SK-N-SH (cell line): Measurements from ENCODE around the gene SBF2. TPM values are rescaled to one million over a fixed set of nuclear protein-coding genes. Genes with fewer than 3 reads are reported as not detected.

Experiments
- CTCF ChIA-PET: fragments of 300-600, 350-600 bp; formaldehyde crosslinking; extraction: SDS; loops from one replicate; lab custom pipeline; 2021; lab: Yijun Ruan, JAX
- POLR2A ChIA-PET: fragments of 350-600 bp; sonication (Branson Sonifier 250); formaldehyde crosslinking; extraction: SDS; loops from one replicate; lab custom pipeline; 2020; ENCODE audit warnings: antibody characterized with exemption, inconsistent platforms; lab: Yijun Ruan, JAX
- DNase-seq: peaks from one replicate; pipeline ENCODE4 v3.0.0; 2012
- H2AFZ ChIP-seq: fragments of 200-600 bp; sonication (generic); 2 replicates; pipeline ENCODE4 v1.8.1; 2016; ENCODE audit warnings: antibody characterized with exemption, mild to moderate bottlenecking, low read depth
- H3F3A ChIP-seq: fragments of 200-600 bp; sonication (generic); replicated peaks from 2 replicates; pipeline ENCODE3; 2016; ENCODE audit warnings: antibody characterized with exemption, mild to moderate bottlenecking; ENCODE audit not compliant: insufficient read depth
- H3K27ac ChIP-seq, 2 experiments: fragments of 200-500 bp in 1 of 2; fragments of 200-600 bp in 1 of 2; sonication (Bioruptor generic) in 1 of 2; sonication (generic), shearing (Covaris generic) in 1 of 2; 2 replicates each; pipeline versions ENCODE4 v1.5.1 to v1.6.1; 2014 to 2016; ENCODE audit warnings: low read depth in 2 of 2, inconsistent platforms in 1 of 2, low read length in 1 of 2, mild to moderate bottlenecking in 1 of 2, mixed read lengths in 1 of 2
- H3K27me3 ChIP-seq: fragments of 200-600 bp; sonication (generic), shearing (Covaris generic); 2 replicates; pipeline ENCODE4 v1.6.1; 2016; ENCODE audit warnings: mixed run types; ENCODE audit not compliant: insufficient read depth
- H3K36me3 ChIP-seq, 2 experiments: fragments of 200-500 bp in 1 of 2; fragments of 200-600 bp in 1 of 2; sonication (Bioruptor generic) in 1 of 2; sonication (generic) in 1 of 2; replicated peaks in 1 of 2; 2 replicates each; pipeline versions ENCODE3 to v1.5.1; 2014 to 2016; ENCODE audit warnings: low read length in 1 of 2, mild to moderate bottlenecking in 1 of 2; ENCODE audit not compliant: insufficient read depth in 2 of 2, control insufficient read depth in 1 of 2
- H3K4me1 ChIP-seq, 2 experiments: fragments of 200-500 bp in 1 of 2; fragments of 200-600 bp in 1 of 2; sonication (Bioruptor generic) in 1 of 2; sonication (generic), shearing (Covaris generic) in 1 of 2; 2 replicates each; pipeline versions ENCODE4 v1.5.1 to v1.6.1; 2014 to 2016; ENCODE audit warnings: low read depth in 1 of 2, low read length in 1 of 2, mixed run types in 1 of 2; ENCODE audit not compliant: insufficient read depth in 2 of 2, control insufficient read depth in 1 of 2
- H3K4me2 ChIP-seq: fragments of 200-600 bp; sonication (generic), shearing (Covaris generic); 2 replicates; pipeline ENCODE4 v1.6.1; 2017; ENCODE audit warnings: mixed run types
- H3K4me3 ChIP-seq, 2 experiments: fragments of 200-500 bp in 1 of 2; fragments of 200-600 bp in 1 of 2; sonication (Bioruptor generic) in 1 of 2; sonication (generic), shearing (Covaris generic) in 1 of 2; 2 replicates each; pipeline versions ENCODE4 v1.5.1 to v1.8.1; 2014 to 2016; ENCODE audit warnings: low read depth in 2 of 2, inconsistent platforms in 1 of 2, low read length in 1 of 2, mild to moderate bottlenecking in 1 of 2, mixed read lengths in 1 of 2, moderate library complexity in 1 of 2
- H3K79me2 ChIP-seq: fragments of 200-600 bp; sonication (generic); 2 replicates; pipeline ENCODE4 v1.8.1; 2017; ENCODE audit warnings: mild to moderate bottlenecking; ENCODE audit not compliant: insufficient read depth
- H3K9ac ChIP-seq: fragments of 200-600 bp; sonication (generic); 2 replicates; pipeline ENCODE4 v1.6.1; 2017; ENCODE audit warnings: mixed run types
- H3K9me2 ChIP-seq: fragments of 200-600 bp; sonication (generic); 2 replicates; pipeline ENCODE4 v1.6.1; 2017; ENCODE audit warnings: mixed run types
- H3K9me3 ChIP-seq: fragments of 200-600 bp; sonication (generic); 2 replicates; pipeline ENCODE4 v1.6.1; 2017; ENCODE audit warnings: mixed run types, mild to moderate bottlenecking, moderate library complexity
- H4K20me1 ChIP-seq: fragments of 200-600 bp; sonication (generic); 2 replicates; pipeline ENCODE4 v1.6.1; 2017; ENCODE audit warnings: mild to moderate bottlenecking, mixed run types; ENCODE audit not compliant: insufficient read depth
- CHD2 ChIP-seq: fragments of 150-350 bp; IDR thresholded peaks from 2 replicates; pipeline ENCODE4 v1.6.1; 2018; ENCODE audit warnings: low read length; ENCODE audit not compliant: partially characterized antibody
- ELF1 ChIP-seq: IDR thresholded peaks from 2 replicates; pipeline ENCODE4 v1.4.0; 2012
- EP300 ChIP-seq, 2 experiments: IDR thresholded peaks; 2 replicates each; pipeline versions ENCODE4 v1.4.0 to v1.6.1; 2012; ENCODE audit warnings: borderline replicate concordance in 1 of 2, low read depth in 1 of 2, low read length in 1 of 2
- EZH2phosphoT487 ChIP-seq: fragments of 200-600 bp; sonication (generic); IDR thresholded peaks from 2 replicates; pipeline ENCODE4 v1.6.1; 2017; ENCODE audit warnings: low read depth, mixed run types, mild to moderate bottlenecking, antibody characterized with exemption, moderate library complexity, borderline replicate concordance
- FOSL2 ChIP-seq: IDR thresholded peaks from 2 replicates; pipeline ENCODE4 v1.4.0; 2012; ENCODE audit warnings: low read depth, mild to moderate bottlenecking, moderate library complexity, borderline replicate concordance
- FOXJ3 ChIP-seq: sonication (generic); formaldehyde crosslinking; IDR thresholded peaks from 2 replicates; pipeline ENCODE4 v1.5.1; 2020; ENCODE audit warnings: mild to moderate bottlenecking, missing genetic modification reagents
- FOXM1 ChIP-seq: IDR thresholded peaks from 2 replicates; pipeline ENCODE4 v1.4.0; 2012; ENCODE audit warnings: low read depth, mild to moderate bottlenecking
- JUND ChIP-seq: IDR thresholded peaks from 2 replicates; pipeline ENCODE4 v1.4.0; 2012
- MEF2A ChIP-seq: IDR thresholded peaks from 2 replicates; pipeline ENCODE4 v1.4.0; 2012; ENCODE audit warnings: low read depth, borderline replicate concordance
- NFIC ChIP-seq: IDR thresholded peaks from 2 replicates; pipeline ENCODE4 v1.4.0; 2012; ENCODE audit warnings: borderline replicate concordance
- NRF1 ChIP-seq: IDR thresholded peaks from 2 replicates; pipeline ENCODE4 v1.6.1; 2012; ENCODE audit warnings: low read depth, mild to moderate bottlenecking, low read length
- POLR2AphosphoS5 ChIP-seq: IDR thresholded peaks from 2 replicates; pipeline ENCODE4 v1.6.1; 2012; ENCODE audit warnings: low read depth, low read length
- RAD21 ChIP-seq: IDR thresholded peaks from 2 replicates; pipeline ENCODE4 v1.6.1; 2012; ENCODE audit warnings: mild to moderate bottlenecking, low read length
- TAF1 ChIP-seq: IDR thresholded peaks from 2 replicates; pipeline ENCODE4 v1.6.1; 2012; ENCODE audit warnings: low read depth, mild to moderate bottlenecking, low read length, moderate library complexity, borderline replicate concordance
- polyA plus RNA-seq, 3 experiments: library from polyadenylated mRNA; depleted of rRNA; stranded (reverse); fragments of >200 nt; gene quantifications; 2 replicates each; pipeline ENCODE4 v1.2.3, GENCODE V29; 2012
- TF ChIP-seq, protein P1 (sequence below): fragments of 150-350 bp; IDR thresholded peaks from 2 replicates; pipeline ENCODE4 v1.6.1; 2016; ENCODE audit warnings: mild to moderate bottlenecking, low read depth, low read length
- TF ChIP-seq, protein P2 (sequence below): IDR thresholded peaks from 2 replicates; pipeline ENCODE4 v1.4.0; 2012; ENCODE audit warnings: low read depth, borderline replicate concordance
- TF ChIP-seq, protein P3 (sequence below): IDR thresholded peaks from 2 replicates; pipeline ENCODE4 v1.6.1; 2012; ENCODE audit warnings: mild to moderate bottlenecking, low read depth, low read length, moderate library complexity
- TF ChIP-seq, protein P4 (sequence below): IDR thresholded peaks from 2 replicates; pipeline ENCODE4; 2012

SBF2 gene
- polyA plus RNA-seq, 1 of the 3 experiments (the other 2 are of a cell fraction): 23.0 TPM

DNA sequence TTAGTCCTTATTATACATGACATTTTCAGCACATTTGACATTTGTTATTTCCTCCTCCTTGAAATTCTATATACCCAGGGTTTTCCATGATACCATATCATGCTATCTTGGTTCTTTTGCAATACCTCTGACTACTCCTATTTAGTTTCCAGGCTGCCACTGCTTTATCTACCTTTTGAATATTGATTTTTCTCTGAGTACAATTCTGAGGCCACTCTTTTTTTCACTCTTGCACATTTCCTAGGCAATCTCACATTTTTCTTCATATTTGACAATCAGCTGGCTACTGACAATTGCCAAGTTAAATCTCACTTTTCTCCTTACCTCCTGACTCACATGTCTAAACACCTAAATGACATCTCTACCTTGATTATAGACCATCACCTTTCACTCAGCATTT lies 11.9 kb downstream of the SBF2 start:
- no peak overlapping the region for H3K27ac ChIP-seq
- no peak for DNase-seq
- no peaks in the 10 kb centered on the region for H3K9me3 ChIP-seq
- no peaks in the 10 kb centered on the region for H3K27me3 ChIP-seq
- ChIA-PET CTCF (interaction anchor here (1.1 kb wide), 1 partner anchor 171 kb away, joined by 3 read pairs; no protein-coding TSS in a partner anchor), POLR2A (no interaction called here)
- peaks cover 35% of the 10 kb centered on the region for H4K20me1 ChIP-seq
- no peaks in the 10 kb centered on the region for H3F3A ChIP-seq
- no peak for TF ChIP-seq NFIC
- TF ChIP-seq, protein P1, sequence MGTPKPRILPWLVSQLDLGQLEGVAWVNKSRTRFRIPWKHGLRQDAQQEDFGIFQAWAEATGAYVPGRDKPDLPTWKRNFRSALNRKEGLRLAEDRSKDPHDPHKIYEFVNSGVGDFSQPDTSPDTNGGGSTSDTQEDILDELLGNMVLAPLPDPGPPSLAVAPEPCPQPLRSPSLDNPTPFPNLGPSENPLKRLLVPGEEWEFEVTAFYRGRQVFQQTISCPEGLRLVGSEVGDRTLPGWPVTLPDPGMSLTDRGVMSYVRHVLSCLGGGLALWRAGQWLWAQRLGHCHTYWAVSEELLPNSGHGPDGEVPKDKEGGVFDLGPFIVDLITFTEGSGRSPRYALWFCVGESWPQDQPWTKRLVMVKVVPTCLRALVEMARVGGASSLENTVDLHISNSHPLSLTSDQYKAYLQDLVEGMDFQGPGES: no peak
- TF ChIP-seq RAD21: no peak
- no peak for TF ChIP-seq ELF1
- no peak for TF ChIP-seq FOXJ3 (CRISPR knock-in tag)
- TF ChIP-seq, protein P2, sequence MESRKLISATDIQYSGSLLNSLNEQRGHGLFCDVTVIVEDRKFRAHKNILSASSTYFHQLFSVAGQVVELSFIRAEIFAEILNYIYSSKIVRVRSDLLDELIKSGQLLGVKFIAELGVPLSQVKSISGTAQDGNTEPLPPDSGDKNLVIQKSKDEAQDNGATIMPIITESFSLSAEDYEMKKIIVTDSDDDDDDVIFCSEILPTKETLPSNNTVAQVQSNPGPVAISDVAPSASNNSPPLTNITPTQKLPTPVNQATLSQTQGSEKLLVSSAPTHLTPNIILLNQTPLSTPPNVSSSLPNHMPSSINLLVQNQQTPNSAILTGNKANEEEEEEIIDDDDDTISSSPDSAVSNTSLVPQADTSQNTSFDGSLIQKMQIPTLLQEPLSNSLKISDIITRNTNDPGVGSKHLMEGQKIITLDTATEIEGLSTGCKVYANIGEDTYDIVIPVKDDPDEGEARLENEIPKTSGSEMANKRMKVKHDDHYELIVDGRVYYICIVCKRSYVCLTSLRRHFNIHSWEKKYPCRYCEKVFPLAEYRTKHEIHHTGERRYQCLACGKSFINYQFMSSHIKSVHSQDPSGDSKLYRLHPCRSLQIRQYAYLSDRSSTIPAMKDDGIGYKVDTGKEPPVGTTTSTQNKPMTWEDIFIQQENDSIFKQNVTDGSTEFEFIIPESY: no peak
- no peak for TF ChIP-seq FOSL2
- no peak for TF ChIP-seq JUND
- TF ChIP-seq EZH2phosphoT487: no peak
- TF ChIP-seq TAF1: no peak
- no peak for TF ChIP-seq FOXM1
- TF ChIP-seq NRF1: no peak
- no peak for TF ChIP-seq CHD2
- TF ChIP-seq MEF2A: no peak
- TF ChIP-seq POLR2AphosphoS5: no peak
- no peak overlapping the region for H2AFZ ChIP-seq
- no peaks in the 10 kb centered on the region for H3K9me2 ChIP-seq
- H3K36me3 ChIP-seq: peaks cover 0 to 4% of the 10 kb centered on the region in 2 experiments
- peaks cover 94% of the 10 kb centered on the region for H3K79me2 ChIP-seq
- H3K4me3 ChIP-seq: no peak overlapping the region
- no peak overlapping the region for H3K4me2 ChIP-seq
- no peak overlapping the region for H3K9ac ChIP-seq
- H3K4me1 ChIP-seq: no peaks in the 10 kb centered on the region; a peak in 1 of 4 replicates

DNA sequence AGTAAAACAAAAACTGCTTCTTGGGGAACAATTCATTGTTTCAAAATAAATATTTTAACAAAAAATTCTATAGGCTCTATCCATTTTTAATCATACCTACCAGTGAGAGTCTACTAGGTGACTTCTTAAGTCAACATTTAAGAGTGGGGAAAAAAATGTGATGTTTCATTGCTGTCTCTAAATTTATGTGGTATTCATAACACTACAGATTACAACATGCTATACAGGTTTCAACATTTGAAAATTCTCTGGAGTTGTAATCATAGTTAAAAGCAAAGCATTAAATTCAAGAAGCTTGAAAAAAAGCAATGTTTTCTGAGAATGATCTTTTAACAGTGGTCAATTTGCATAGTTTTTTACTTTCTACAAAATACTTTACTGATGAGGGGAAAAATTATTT lies 18.3 kb downstream of the SBF2 start:
- POLR2A ChIA-PET: no interaction called here
- Histone ChIP-seq H3K27ac (no peak overlapping the region), H3F3A (peaks cover 4% of the 10 kb centered on the region), H3K4me2 (no peak overlapping the region), H3K9me2 (no peaks in the 10 kb centered on the region), H3K79me2 (peaks cover 79% of the 10 kb centered on the region), H4K20me1 (peaks cover 9% of the 10 kb centered on the region; the same call in 1 of the 2 replicates), H3K4me1 (peaks cover 0 to 3% of the 10 kb centered on the region in 2 experiments; a peak in 1 of 4 replicates), H2AFZ (no peak overlapping the region), H3K9ac (no peak overlapping the region), H3K36me3 (no peaks in the 10 kb centered on the region), H3K9me3 (no peaks in the 10 kb centered on the region), H3K27me3 (no peaks in the 10 kb centered on the region), H3K4me3 (no peak overlapping the region)
- no peak for DNase-seq
- TF ChIP-seq, protein P3, sequence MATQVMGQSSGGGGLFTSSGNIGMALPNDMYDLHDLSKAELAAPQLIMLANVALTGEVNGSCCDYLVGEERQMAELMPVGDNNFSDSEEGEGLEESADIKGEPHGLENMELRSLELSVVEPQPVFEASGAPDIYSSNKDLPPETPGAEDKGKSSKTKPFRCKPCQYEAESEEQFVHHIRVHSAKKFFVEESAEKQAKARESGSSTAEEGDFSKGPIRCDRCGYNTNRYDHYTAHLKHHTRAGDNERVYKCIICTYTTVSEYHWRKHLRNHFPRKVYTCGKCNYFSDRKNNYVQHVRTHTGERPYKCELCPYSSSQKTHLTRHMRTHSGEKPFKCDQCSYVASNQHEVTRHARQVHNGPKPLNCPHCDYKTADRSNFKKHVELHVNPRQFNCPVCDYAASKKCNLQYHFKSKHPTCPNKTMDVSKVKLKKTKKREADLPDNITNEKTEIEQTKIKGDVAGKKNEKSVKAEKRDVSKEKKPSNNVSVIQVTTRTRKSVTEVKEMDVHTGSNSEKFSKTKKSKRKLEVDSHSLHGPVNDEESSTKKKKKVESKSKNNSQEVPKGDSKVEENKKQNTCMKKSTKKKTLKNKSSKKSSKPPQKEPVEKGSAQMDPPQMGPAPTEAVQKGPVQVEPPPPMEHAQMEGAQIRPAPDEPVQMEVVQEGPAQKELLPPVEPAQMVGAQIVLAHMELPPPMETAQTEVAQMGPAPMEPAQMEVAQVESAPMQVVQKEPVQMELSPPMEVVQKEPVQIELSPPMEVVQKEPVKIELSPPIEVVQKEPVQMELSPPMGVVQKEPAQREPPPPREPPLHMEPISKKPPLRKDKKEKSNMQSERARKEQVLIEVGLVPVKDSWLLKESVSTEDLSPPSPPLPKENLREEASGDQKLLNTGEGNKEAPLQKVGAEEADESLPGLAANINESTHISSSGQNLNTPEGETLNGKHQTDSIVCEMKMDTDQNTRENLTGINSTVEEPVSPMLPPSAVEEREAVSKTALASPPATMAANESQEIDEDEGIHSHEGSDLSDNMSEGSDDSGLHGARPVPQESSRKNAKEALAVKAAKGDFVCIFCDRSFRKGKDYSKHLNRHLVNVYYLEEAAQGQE: no peak
- no peak for TF ChIP-seq EP300 (IDR thresholded peaks at IDR 0.05; ENCODE audit: borderline replicate concordance in 1 of 2, low read depth in 1 of 2, low read length in 1 of 2)
- TF ChIP-seq, protein P4, sequence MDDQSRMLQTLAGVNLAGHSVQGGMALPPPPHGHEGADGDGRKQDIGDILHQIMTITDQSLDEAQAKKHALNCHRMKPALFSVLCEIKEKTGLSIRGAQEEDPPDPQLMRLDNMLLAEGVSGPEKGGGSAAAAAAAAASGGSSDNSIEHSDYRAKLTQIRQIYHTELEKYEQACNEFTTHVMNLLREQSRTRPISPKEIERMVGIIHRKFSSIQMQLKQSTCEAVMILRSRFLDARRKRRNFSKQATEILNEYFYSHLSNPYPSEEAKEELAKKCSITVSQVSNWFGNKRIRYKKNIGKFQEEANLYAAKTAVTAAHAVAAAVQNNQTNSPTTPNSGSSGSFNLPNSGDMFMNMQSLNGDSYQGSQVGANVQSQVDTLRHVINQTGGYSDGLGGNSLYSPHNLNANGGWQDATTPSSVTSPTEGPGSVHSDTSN: no peak
- CTCF ChIA-PET: no interaction called here
